Subcutaneous abdominal adipose tissue (tissue), 5 donors: ENCODE results near the gene KASH5.

Source experiments
- H3K27ac ChIP-seq: one replicate; pipeline ENCODE4 v1.7.0; 2013; ENCODE audit warnings: low read depth, mild to moderate bottlenecking, inconsistent platforms, low read length, moderate library complexity
- H3K27me3 ChIP-seq, 5 donors: one replicate each; pipeline ENCODE4 v1.7.0; 2013; ENCODE audit warnings: low read length in 5 of 5, inconsistent platforms in 1 of 5; ENCODE audit not compliant: control insufficient read depth in 5 of 5, insufficient read depth in 4 of 5
- H3K36me3 ChIP-seq, 5 donors: one replicate each; pipeline ENCODE4 v1.7.0; 2013; ENCODE audit warnings: low read length in 5 of 5; ENCODE audit not compliant: control insufficient read depth in 5 of 5, insufficient read depth in 5 of 5
- H3K4me1 ChIP-seq, 5 donors: one replicate each; pipeline ENCODE4 v1.7.0; 2013; ENCODE audit warnings: low read length in 5 of 5, mild to moderate bottlenecking in 3 of 5, moderate library complexity in 1 of 5; ENCODE audit not compliant: control insufficient read depth in 5 of 5, insufficient read depth in 5 of 5
- H3K4me3 ChIP-seq, 5 donors: one replicate each; pipeline ENCODE4 v1.7.0; 2013; ENCODE audit warnings: low read length in 5 of 5, low read depth in 1 of 5
- H3K9ac ChIP-seq, 5 donors: one replicate each; pipeline ENCODE4 v1.7.0; 2013; ENCODE audit warnings: low read length in 5 of 5, mild to moderate bottlenecking in 4 of 5, moderate library complexity in 3 of 5
- H3K9me3 ChIP-seq, 5 donors: one replicate each; pipeline ENCODE4 v1.7.0; 2013; ENCODE audit warnings: low read length in 5 of 5; ENCODE audit not compliant: control insufficient read depth in 5 of 5
- donor health status: healthy.
- donor health status: healthy.
- donor health status: healthy.
- donor health status: healthy.
- donor health status: healthy.

Gene KASH5

GRCh38 chr19:49347191-49347590 is 40.9 kb upstream of the KASH5 start:
- H3K36me3 ChIP-seq: peaks cover 0 to 80% (median 71%) of the 10 kb centered on the region in 5 donors

DNA sequence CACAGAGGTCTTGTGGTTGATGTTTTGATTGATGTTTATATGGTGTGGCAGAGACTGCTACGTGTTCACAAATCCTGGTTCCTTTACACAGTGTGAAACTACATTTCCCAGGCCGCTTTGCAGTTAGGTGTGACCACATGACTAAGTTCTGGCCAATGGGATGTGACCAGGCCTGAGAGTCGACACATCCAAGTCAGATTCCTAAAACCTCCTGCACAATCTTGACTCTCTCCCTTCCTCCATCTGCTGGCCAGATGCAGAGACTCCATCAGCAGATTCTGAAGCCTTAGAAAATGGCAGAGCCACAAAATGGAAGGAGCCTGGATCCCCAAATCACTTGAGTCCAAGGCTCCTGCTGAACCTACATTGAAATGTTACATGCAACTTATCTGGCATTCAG is 40.2 kb upstream of the KASH5 start:
- Histone ChIP-seq H3K27ac (no peak overlapping the region), H3K9ac (no peak overlapping the region), H3K9me3 (no peaks in the 10 kb centered on the region), H3K27me3 (no peaks in the 10 kb centered on the region), H3K36me3 (peaks cover 0 to 75% (median 66%) of the 10 kb centered on the region in 5 donors), H3K4me3 (no peak overlapping the region), H3K4me1 (no peaks in the 10 kb centered on the region)

More at GRCh38 chr19:49347191-49347590, 40.9 kb upstream of the KASH5 start:
- H3K9ac ChIP-seq: no peak overlapping the region
- H3K4me1 ChIP-seq: no peaks in the 10 kb centered on the region
- no peak overlapping the region for H3K4me3 ChIP-seq
- H3K27ac ChIP-seq: no peak overlapping the region
- no peaks in the 10 kb centered on the region for H3K9me3 ChIP-seq
- H3K27me3 ChIP-seq: no peaks in the 10 kb centered on the region

- H3K27me3 ChIP-seq: no peaks in the 10 kb centered on the region
- H3K36me3 ChIP-seq: peaks cover 0 to 74% (median 67%) of the 10 kb centered on the region in 5 donors
- H3K4me3 ChIP-seq: no peak overlapping the region
- no peaks in the 10 kb centered on the region for H3K9me3 ChIP-seq
- no peak overlapping the region for H3K9ac ChIP-seq
- H3K4me1 ChIP-seq: no peaks in the 10 kb centered on the region
- no peak overlapping the region for H3K27ac ChIP-seq
Measured at GRCh38 chr19:49348305-49349189, 39.5 kb upstream of the KASH5 start.

GRCh38 chr19:49349567-49349966 is 38.5 kb upstream of the KASH5 start:
- peaks cover 0 to 76% (median 70%) of the 10 kb centered on the region in 5 donors for H3K36me3 ChIP-seq

DNA sequence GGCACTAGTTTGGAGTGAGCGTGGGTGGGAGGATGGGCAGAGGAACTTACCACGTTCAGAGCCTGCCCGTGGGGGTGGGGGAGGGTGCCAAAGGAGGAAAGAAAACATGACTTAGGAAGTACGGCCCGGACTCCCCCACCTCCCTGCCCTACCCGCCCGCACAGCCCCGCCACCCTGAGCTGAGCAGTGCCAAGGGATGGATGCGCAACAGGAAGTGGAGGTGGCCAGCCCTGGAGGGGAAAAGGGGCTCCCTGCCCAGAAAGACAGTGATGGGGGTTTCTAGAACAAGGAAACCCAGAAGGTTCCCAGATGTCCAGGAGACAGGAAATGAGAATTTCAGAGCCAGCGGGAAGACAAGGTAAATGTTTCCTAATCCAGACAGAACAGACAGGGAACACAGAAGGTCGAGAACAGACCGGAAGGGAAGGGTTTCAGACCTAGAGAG is 32.1 kb upstream of the KASH5 start:
- H3K4me1 ChIP-seq: peaks cover 0 to 33% (median 27%) of the 10 kb centered on the region in 5 donors
- H3K9ac ChIP-seq: no peak overlapping the region
- H3K27ac ChIP-seq: peak overlapping the region; percentile 41
- no peaks in the 10 kb centered on the region for H3K27me3 ChIP-seq
- H3K36me3 ChIP-seq: peaks cover 0 to 66% (median 39%) of the 10 kb centered on the region in 5 donors
- no peaks in the 10 kb centered on the region for H3K9me3 ChIP-seq
- H3K4me3 ChIP-seq: no peak overlapping the region

More at GRCh38 chr19:49349567-49349966, 38.5 kb upstream of the KASH5 start:
- Histone ChIP-seq H3K4me3 (no peak overlapping the region), H3K4me1 (no peaks in the 10 kb centered on the region), H3K9ac (no peak overlapping the region), H3K9me3 (no peaks in the 10 kb centered on the region), H3K27ac (no peak overlapping the region), H3K27me3 (no peaks in the 10 kb centered on the region)

DNA sequence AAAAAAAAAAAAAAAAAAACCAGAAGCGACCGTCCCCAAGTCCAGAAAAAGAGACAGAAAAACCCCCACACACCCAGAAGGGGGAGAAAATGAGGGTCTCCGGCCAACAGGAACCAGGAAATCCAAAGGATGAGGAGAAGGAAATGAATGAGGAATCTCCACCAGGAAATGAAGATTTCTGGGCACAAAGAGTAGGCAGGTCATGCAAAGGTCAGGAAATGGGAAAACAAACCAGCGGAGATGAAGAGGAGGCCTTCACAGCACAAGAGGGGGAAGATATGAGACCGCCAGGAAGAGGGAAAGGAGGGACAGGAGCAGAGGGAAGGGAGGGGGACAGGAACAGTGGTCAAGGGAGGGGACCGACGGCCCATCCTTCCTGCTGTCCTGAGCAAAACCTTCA is 31.7 kb upstream of the KASH5 start:
- Histone ChIP-seq H3K27me3 (no peaks in the 10 kb centered on the region), H3K4me1 (peaks cover 0 to 37% (median 31%) of the 10 kb centered on the region in 5 donors), H3K36me3 (peaks cover 0 to 61% (median 35%) of the 10 kb centered on the region in 5 donors), H3K27ac (no peak overlapping the region), H3K9me3 (no peaks in the 10 kb centered on the region), H3K9ac (peak overlapping the region in 1 of 5 donors; percentile 21), H3K4me3 (peak overlapping the region in 2 of 5 donors; percentile 11 to 23)

DNA sequence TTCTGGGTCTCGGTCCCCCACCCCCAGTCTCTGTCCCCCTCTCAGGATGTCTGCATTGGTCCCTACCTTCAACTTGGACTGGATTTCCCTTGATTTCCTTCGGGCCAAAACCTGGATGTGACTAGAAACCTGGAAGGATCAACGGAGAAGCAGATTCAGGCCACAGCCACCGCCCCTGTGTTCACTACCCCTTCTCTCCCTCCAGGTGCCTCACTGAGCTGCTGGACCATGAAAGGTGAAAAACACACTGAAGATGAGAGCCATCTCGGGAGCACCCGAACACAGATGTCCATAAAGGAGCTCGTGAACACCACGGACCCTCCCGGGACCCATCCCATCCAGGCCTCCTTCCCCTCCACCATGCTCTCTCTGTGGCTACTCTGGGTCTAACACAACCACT is 30.9 kb upstream of the KASH5 start:
- H3K9me3 ChIP-seq: no peaks in the 10 kb centered on the region
- H3K4me3 ChIP-seq: no peak overlapping the region
- peaks cover 0 to 44% (median 31%) of the 10 kb centered on the region in 5 donors for H3K4me1 ChIP-seq
- peak overlapping the region in 1 of 5 donors; percentile 28 for H3K9ac ChIP-seq
- peaks cover 0 to 57% (median 28%) of the 10 kb centered on the region in 5 donors for H3K36me3 ChIP-seq
- H3K27me3 ChIP-seq: no peaks in the 10 kb centered on the region
- H3K27ac ChIP-seq: no peak overlapping the region

DNA sequence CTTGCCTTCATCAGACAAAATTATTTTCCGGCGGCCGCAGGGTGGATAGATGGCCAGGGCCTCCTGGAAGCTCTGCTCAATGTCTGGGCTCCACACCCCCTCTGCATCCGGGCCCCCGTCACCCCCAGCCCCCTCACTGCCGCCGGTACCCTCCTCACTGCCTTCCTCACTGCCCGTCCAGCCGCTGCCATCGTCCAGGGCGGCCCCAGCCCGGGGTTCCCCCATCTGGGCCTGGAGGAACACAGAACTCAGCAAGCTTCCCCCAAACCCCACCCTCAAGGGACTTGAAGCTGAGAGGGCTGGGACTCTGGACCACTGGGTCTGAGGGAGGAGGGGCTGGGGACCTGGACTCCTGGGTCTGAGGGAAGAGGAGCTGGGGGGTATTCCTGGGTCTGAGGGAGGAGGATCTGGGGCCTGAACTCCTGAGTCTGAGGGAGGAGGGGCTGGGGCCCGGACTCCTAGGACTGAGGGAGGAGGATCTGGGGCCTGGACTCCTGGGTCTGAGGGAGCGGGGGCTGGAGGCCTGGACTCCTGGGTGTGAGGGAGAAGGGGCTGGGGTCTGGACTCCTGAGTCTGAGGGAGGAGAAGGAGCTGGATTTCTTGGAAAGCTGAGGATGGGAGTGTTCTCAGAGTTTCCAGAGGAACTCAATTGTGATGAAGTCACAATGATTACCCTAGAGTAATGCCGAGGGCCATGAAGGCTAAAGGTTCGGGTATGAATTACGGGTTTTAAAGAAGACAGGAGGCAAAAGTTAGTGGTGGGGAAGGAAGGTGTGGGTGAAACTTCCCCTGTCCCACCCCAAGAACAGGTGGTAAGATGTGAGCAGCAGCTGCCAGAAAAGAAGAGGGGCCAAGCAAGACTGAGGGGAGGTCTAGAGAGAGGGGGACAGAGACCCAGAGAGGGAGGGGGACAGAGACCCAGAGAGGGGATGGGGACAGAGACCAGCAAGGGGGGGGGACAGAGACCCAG is 27.9 kb upstream of the KASH5 start:
- Histone ChIP-seq H3K4me3 (peak overlapping the region in 2 of 5 donors; percentile 13 to 85), H3K4me1 (peaks cover 0 to 62% (median 43%) of the 10 kb centered on the region in 5 donors), H3K9me3 (no peaks in the 10 kb centered on the region), H3K27me3 (no peaks in the 10 kb centered on the region), H3K36me3 (peaks cover 0 to 33% (median 19%) of the 10 kb centered on the region in 5 donors), H3K27ac (peak overlapping the region; percentile 90), H3K9ac (peak overlapping the region in 3 of 5 donors; percentile 59 to 84 (median 78))

DNA sequence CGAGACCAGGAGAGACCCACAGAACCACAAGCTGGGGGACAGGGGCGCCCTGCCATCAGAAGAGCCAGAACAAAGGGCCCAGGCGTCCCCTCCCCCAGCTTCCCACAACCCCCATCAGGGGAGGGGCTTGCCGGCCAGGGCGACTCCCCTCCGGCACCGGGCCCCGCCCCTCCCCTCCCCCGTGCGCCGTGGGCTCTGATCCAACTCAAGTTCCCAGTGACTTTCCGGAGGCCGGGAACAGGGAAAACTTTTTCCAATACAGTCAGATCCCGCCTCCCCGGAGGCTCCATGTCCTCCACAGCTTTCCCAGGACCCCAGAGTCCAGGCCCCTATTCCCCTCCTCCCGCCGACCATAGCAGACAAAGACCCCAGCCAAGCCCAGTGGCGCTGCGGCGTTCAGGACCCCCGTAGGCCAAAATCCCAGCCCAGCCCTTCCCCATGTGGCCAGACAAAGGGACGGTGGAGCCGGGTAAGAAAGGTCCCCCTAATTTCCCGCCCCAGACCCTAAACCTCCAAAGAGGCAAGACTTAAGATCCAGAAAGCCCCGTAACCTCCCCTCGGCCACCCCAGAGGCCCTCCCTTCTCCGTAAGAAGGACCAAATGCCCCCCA is 26.5 kb upstream of the KASH5 start:
- H3K4me3 ChIP-seq: peak overlapping the region; percentile 80 to 89 (median 84)
- peak overlapping the region; percentile 68 to 96 (median 91) for H3K9ac ChIP-seq

More for the DNA sequence above, 26.5 kb upstream of the KASH5 start:
- H3K4me1 ChIP-seq: peaks cover 0 to 49% (median 36%) of the 10 kb centered on the region in 5 donors
- no peaks in the 10 kb centered on the region for H3K9me3 ChIP-seq
- H3K27ac ChIP-seq: peak overlapping the region; percentile 90
- no peaks in the 10 kb centered on the region for H3K27me3 ChIP-seq
- H3K36me3 ChIP-seq: peaks cover 0 to 27% (median 13%) of the 10 kb centered on the region in 5 donors
